Body of pancreas (tissue), 4 donors: Measurements from ENCODE around the gene ADAM33.

Source experiments
- CTCF ChIP-seq, 7 experiments: fragments of 450-650 bp in 4 of 7; fragments of 200-600 bp in 3 of 7; sonication (generic) in 3 of 7; IDR thresholded peaks; one replicate each; pipeline ENCODE4 v1.5.1; 2016 to 2019; ENCODE audit warnings: antibody characterized with exemption in 7 of 7
- POLR2A ChIP-seq, 3 donors: fragments of 450-650 bp; IDR thresholded peaks; one replicate each; pipeline ENCODE4 v1.6.1; 2016; ENCODE audit warnings: antibody characterized with exemption in 3 of 3, mild to moderate bottlenecking in 2 of 3

- TF ChIP-seq CTCF (IDR thresholded peaks at IDR 0.05) = no peak
- no peak for TF ChIP-seq POLR2A (IDR thresholded peaks at IDR 0.05)
Measured at GRCh38 chr20:3702611-3703391, 21.0 kb upstream of the ADAM33 start.
